Endothelial cell of umbilical vein (primary cell): Measurements from ENCODE around the gene DIP2C.

Source experiments
- CTCF ChIP-seq, 2 donors: IDR thresholded peaks; 1 replicate in 1 of 2; 2 replicates in 1 of 2; pipeline ENCODE4 v1.5.1; 2011; ENCODE audit warnings: low read length in 2 of 2, mild to moderate bottlenecking in 2 of 2, moderate library complexity in 2 of 2, control low read depth in 1 of 2, inconsistent platforms in 1 of 2, low read depth in 1 of 2; ENCODE audit not compliant: insufficient read depth in 1 of 2; ENCODE audit errors: extremely low read depth in 1 of 2
- EZH2 ChIP-seq: IDR thresholded peaks from 2 replicates; pipeline ENCODE4 v1.6.1; 2012; ENCODE audit warnings: borderline replicate concordance, low read depth, mild to moderate bottlenecking, moderate library complexity, low read length, inconsistent platforms; ENCODE audit not compliant: severe bottlenecking
- JUN ChIP-seq: IDR thresholded peaks from 2 replicates; pipeline ENCODE4 v1.6.1; 2011; ENCODE audit warnings: borderline replicate concordance, low read depth; ENCODE audit not compliant: insufficient read length, insufficient read depth
- MAX ChIP-seq: IDR thresholded peaks from 2 replicates; pipeline ENCODE4 v1.6.1; 2011; ENCODE audit not compliant: insufficient read depth, insufficient read length
- POLR2AphosphoS5 ChIP-seq: IDR thresholded peaks from 2 replicates; pipeline ENCODE4 v1.6.1; 2012; ENCODE audit warnings: low read depth, mild to moderate bottlenecking, control low read depth, low read length, moderate library complexity; ENCODE audit not compliant: insufficient read depth

GRCh38 chr10:310371-310770 lies 379.1 kb downstream of the DIP2C start:
- no peak for TF ChIP-seq CTCF (IDR thresholded peaks at IDR 0.05; ENCODE audit: extremely low read depth in 1 of 2, insufficient read depth in 1 of 2, low read depth in 1 of 2, low read length in 2 of 2)
- TF ChIP-seq MAX, result no peak
- no peak for TF ChIP-seq POLR2AphosphoS5
- no peak for TF ChIP-seq EZH2
- no peak for TF ChIP-seq JUN
